ENCODE measurements around the gene POMGNT2. TPM values are rescaled to one million over a fixed set of nuclear protein-coding genes. Genes with fewer than 3 reads are reported as not detected.

POMGNT2 gene
- polyA plus RNA-seq, 1 donor (not counting 4 experiments of a cell fraction or from before 2014, with no cell fraction given) = 6.0 TPM

GRCh38 chr3:43077707-43078106 is 28.2 kb downstream of the POMGNT2 start:
- H3K9me3 ChIP-seq (ENCODE audit: control insufficient read depth, low read depth, low read length) = no peaks in the 10 kb centered on the region
- H3K4me3 ChIP-seq (ENCODE audit: control insufficient read depth in 2 of 3, extremely low read depth in 1 of 3, insufficient read depth in 2 of 3, low read depth in 1 of 3, low read length in 3 of 3) = no peak overlapping the region
- FAIRE-seq = no peak
- H3K4me1 ChIP-seq (ENCODE audit: control insufficient read depth, extremely low read depth, insufficient read depth, low read length) = no peaks in the 10 kb centered on the region
- TF ChIP-seq CTCF (optimal IDR thresholded peaks at IDR 0.05 in 1 of 3, IDR thresholded peaks at IDR 0.05 in 1 of 3, conservative IDR thresholded peaks at IDR 0.05 in 1 of 3; ENCODE audit: extremely low read depth in 1 of 3, insufficient read depth in 2 of 3, low read length in 3 of 3) (no peak), EZH2 (IDR thresholded peaks at IDR 0.05; ENCODE audit: low read length) (no peak)
- no peak overlapping the region for H2AFZ ChIP-seq (ENCODE audit: control insufficient read depth, low read length)
- H3K36me3 ChIP-seq (ENCODE audit: control insufficient read depth in 2 of 2, extremely low read depth in 1 of 2, insufficient read depth in 2 of 2, low read length in 2 of 2) = peaks cover 0 to 7% of the 10 kb centered on the region in 2 experiments
- H3K9ac ChIP-seq (ENCODE audit: control insufficient read depth, extremely low read depth, insufficient read depth, low read length) = no peak overlapping the region
- DNase-seq (ENCODE audit: low read depth, low spot score) = no peak
- H3K4me2 ChIP-seq (ENCODE audit: control insufficient read depth, extremely low read depth, insufficient read depth, low read depth, low read length) = no peak overlapping the region
- no peaks in the 10 kb centered on the region for H4K20me1 ChIP-seq (ENCODE audit: control insufficient read depth, extremely low read depth, insufficient read depth, low read length)
- dilution Hi-C loops (cut with MboI; ENCODE audit: extremely low pct_ligation_motif_present, low sequenced_read_pairs) = no loop called here
- no peak overlapping the region for H3K27ac ChIP-seq (ENCODE audit: control insufficient read depth, insufficient read depth, low read length)
- H3K79me2 ChIP-seq (ENCODE audit: control insufficient read depth, insufficient read depth, low read length) = no peaks in the 10 kb centered on the region
- no peaks in the 10 kb centered on the region for H3K9me1 ChIP-seq (ENCODE audit: control insufficient read depth, extremely low read depth, insufficient read depth, low read length)
- no peaks in the 10 kb centered on the region for H3K27me3 ChIP-seq (ENCODE audit: control insufficient read depth, extremely low read depth, insufficient read depth, low read length)

GRCh38 chr3:43077261-43077660 is 28.6 kb downstream of the POMGNT2 start:
- Histone ChIP-seq H3K4me1 (ENCODE audit: control insufficient read depth, extremely low read depth, insufficient read depth, low read length) (no peaks in the 10 kb centered on the region), H3K36me3 (ENCODE audit: control insufficient read depth in 2 of 2, extremely low read depth in 1 of 2, insufficient read depth in 2 of 2, low read length in 2 of 2) (peaks cover 0 to 7% of the 10 kb centered on the region in 2 experiments), H3K4me2 (ENCODE audit: control insufficient read depth, extremely low read depth, insufficient read depth, low read depth, low read length) (no peak overlapping the region), H3K9me1 (ENCODE audit: control insufficient read depth, extremely low read depth, insufficient read depth, low read length) (no peaks in the 10 kb centered on the region), H3K27ac (ENCODE audit: control insufficient read depth, insufficient read depth, low read length) (no peak overlapping the region), H3K9ac (ENCODE audit: control insufficient read depth, extremely low read depth, insufficient read depth, low read length) (no peak overlapping the region), H3K27me3 (ENCODE audit: control insufficient read depth, extremely low read depth, insufficient read depth, low read length) (no peaks in the 10 kb centered on the region), H3K79me2 (ENCODE audit: control insufficient read depth, insufficient read depth, low read length) (no peaks in the 10 kb centered on the region), H2AFZ (ENCODE audit: control insufficient read depth, low read length) (no peak overlapping the region), H4K20me1 (ENCODE audit: control insufficient read depth, extremely low read depth, insufficient read depth, low read length) (no peaks in the 10 kb centered on the region), H3K9me3 (ENCODE audit: control insufficient read depth, low read depth, low read length) (no peaks in the 10 kb centered on the region), H3K4me3 (ENCODE audit: control insufficient read depth in 2 of 3, extremely low read depth in 1 of 3, insufficient read depth in 2 of 3, low read depth in 1 of 3, low read length in 3 of 3) (no peak overlapping the region)
- dilution Hi-C loops (cut with MboI; ENCODE audit: extremely low pct_ligation_motif_present, low sequenced_read_pairs) = no loop called here
- no peak for FAIRE-seq
- DNase-seq (ENCODE audit: low read depth, low spot score) = no peak
- no peak for TF ChIP-seq EZH2 (IDR thresholded peaks at IDR 0.05; ENCODE audit: low read length)
- TF ChIP-seq CTCF (optimal IDR thresholded peaks at IDR 0.05 in 1 of 3, IDR thresholded peaks at IDR 0.05 in 1 of 3, conservative IDR thresholded peaks at IDR 0.05 in 1 of 3; ENCODE audit: extremely low read depth in 1 of 3, insufficient read depth in 2 of 3, low read length in 3 of 3) = no peak
